ENCODE data around the gene MICALL1.

MICALL1 gene

DNA sequence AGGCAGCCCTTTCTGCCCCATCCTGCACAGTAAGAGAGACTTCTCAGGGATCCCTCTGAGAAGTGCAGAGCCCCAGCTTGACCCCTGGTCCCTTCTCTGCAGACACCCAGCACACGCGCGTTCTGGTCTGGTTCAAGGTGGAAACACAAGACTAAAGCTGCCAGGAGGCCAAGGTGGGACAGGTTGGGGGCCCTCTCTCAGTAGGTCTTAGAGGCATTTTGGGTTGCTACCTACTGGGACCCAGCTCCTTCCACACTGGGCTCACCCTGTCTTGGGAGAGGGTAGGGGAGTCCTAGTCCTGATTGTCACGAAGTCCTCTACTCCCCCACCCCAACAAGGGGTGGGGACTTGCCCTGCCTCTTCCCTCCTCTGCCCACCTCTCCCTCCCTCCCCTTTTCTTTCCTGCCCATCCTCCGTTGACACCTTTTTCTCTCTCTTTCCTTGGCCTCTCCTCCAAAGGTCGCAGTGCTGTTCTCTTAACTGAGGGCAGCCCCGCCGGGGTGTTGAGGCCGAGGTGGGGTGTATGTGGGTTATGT, 79.0 kb downstream of the MICALL1 start:
- DNase-seq, result no peak

DNA sequence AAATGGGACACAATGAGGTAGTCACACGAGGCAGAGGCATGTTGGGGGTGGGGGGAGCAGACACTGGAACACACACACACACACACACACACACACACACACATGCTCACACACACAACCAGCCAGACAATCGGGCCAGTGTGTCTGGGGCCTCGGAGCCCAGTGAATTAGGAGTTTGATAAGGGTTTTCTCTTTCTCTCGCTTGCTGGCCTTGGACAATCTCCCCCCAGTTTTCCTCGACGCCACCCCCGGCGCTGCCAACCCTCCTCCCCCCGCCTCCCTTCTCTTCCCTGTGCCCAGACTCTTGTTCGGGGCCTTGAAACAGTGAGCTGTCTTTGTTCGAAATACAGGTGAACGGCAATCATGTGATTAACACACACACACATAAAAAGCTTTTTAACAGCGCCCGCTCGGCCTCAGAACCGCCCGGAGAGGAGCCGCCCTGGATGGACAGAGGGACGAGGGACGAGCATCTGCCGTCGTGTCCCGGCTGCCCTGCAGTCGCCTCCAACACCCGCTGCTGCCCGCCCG, 79.7 kb downstream of the MICALL1 start:
- DNase-seq, result no peak

DNA sequence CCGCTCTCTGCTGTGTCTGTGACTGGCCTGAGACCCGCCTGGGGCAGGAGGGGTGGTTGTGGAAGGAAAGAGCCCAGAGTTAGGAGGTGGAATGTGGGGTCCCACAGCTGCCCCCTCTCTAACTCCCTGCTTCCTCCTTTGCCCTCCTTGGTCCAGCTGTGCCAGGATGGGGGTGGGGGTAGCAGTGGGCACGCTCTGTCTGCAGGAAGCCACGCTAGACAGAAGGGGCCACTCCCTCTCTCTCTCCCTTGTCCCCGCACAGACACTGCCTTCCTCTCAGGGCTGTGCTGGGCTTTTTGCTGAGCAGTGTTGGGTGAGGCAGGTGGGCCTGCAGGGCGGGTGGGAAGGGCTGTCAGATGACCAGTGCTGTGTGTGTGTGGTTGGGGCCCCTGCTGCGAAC, 80.3 kb downstream of the MICALL1 start:
- DNase-seq, result no peak

DNA sequence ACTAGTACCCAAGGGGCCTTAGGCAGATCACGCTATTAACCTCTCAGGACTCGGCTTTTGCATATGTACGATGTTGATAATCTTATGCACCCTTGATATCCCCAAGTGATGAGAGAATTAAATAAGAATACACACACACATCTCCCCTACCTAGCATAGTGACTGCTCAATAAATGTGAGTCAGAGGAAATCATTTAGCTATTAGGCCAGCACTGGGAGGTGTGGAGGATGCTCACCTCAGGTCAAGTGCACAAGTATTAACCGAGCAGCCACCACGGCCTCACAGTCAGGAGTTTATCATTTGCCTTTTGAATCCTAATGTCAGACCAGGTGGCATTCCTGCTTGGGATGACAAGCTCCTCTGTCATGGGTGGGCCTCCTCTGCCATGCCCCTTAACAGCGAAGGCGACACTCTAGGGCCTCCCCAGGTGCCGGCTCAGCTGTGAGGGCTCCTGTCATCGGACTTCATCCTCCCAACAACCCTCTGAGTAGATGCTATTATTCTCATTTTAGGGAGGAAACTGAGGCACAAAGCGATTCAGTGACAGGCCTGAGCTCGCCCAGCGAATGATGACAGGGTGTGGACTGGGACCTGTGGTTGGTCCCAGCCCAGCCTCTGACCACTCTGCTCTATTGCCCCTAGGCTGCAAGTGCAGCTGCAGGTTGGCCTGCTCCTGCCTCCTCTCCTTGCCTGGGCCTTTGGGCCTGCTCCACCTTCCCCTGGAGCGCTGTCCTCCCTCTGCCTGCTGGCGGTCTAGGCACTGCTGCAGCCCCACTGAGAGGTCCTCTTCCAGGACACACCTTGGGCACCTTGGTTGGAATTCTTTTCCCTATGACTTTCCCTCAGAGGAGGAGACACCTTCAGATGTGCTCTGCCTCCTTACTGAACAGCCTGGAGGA, 83.3 kb downstream of the MICALL1 start:
- DNase-seq, result no peak

DNA sequence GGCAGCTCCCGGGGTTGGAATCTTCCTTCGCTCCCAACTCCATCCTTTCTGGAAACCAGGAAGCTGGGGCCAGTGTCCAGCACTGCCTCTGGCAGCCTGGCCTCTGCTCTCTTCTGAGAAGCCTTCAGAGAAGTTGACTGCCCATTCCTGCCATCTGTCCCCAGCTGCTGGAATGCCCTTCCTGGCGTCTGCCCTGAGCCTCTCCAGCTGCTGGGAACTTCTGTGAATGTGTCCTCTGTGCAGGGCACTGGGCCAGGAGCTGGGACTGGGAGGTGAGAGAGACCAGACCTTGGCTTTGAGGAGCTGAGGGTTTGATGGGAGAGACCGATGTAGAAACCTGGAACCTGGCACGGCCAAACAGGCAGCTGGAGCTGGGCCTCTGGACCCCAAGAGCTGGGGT, 84.2 kb downstream of the MICALL1 start:
- no peak for DNase-seq

DNA sequence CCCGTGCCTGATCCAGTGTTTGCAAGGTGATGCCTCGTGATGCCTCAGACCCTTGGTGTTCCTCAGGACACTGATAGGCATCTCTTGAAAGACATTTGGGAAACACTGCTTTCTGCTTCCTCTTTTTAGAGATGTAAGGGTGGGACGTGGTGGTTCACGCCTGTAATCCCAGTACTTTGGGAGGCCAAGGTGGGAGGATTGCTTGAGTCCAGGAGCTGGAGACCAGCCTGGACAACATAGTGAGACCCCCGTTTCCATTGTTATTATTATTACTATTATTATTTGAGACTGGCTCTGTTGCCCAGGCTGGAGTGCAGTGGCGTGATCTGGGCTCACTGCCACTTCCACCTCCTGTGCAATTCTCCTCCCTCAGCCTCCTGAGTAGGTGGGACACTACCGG, 84.8 kb downstream of the MICALL1 start:
- DNase-seq, result no peak

DNA sequence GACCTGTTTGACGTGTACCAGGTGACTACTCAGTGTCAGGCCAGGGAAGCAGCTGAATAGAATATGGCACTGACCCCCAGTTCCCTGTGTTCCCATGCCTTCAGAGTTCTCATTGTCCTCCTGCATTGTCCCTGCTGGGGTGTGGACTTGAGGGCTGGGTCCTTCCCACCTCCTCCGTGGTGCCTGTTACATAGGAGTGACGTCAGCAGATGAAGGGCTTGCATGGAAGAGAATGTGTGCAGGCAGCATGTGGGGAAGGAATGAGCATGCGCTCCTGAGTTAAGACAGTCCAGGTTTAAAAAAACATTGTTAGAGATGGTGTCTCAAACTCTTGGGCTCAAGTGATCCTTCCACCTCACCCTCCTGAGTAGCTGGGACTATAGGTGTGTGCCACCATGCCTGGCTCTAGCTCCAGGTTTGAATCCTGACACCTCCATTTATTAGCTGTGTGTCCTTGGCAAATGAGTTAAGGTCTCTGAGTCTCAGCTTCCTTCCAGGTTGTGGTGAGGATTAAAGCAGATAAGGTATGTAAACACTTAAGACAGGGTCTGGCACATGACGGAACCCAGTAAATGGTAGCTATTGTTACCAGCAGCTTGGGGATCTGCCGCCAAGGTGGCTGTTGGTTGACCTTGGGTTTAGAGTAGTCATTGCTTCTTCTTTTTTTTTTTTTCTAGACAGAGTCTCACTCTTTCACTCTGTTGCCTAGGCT, 85.8 kb downstream of the MICALL1 start:
- no peak for DNase-seq

All from fibroblast of skin of back (primary cell).